Measurements from ENCODE around the gene CATSPERB. TPM values are rescaled to one million over a fixed set of nuclear protein-coding genes. Genes with fewer than 3 reads are reported as not detected.

CATSPERB gene
- total and polyA plus RNA-seq, 2 donors (not counting 1 experiment from before 2014, with no cell fraction given): not detected

GRCh38 chr14:91731018-91731417 is 868 bp downstream of the CATSPERB start:
- H3K79me2 ChIP-seq (ENCODE audit: control insufficient read depth, insufficient read depth, low read length): no peaks in the 10 kb centered on the region
- H3K9me3 ChIP-seq (ENCODE audit: control insufficient read depth, insufficient read depth, low read depth, low read length): no peaks in the 10 kb centered on the region
- no peaks in the 10 kb centered on the region for H3K27me3 ChIP-seq (ENCODE audit: control insufficient read depth, insufficient read depth, low read length)
- H4K20me1 ChIP-seq (ENCODE audit: control insufficient read depth, extremely low read depth, insufficient read depth, low read length): no peaks in the 10 kb centered on the region
- H3K36me3 ChIP-seq (ENCODE audit: control insufficient read depth, insufficient read depth, low read length): no peaks in the 10 kb centered on the region
- H3K4me2 ChIP-seq (ENCODE audit: extremely low read depth, insufficient read depth, low read length): no peak overlapping the region
- no peak overlapping the region for H3K9ac ChIP-seq (ENCODE audit: insufficient read depth, low read length)
- H3K4me3 ChIP-seq (replicated peaks in 1 of 4; ENCODE audit: control extremely low read depth in 1 of 4, insufficient read depth in 1 of 4, low read depth in 3 of 4, low read length in 4 of 4): no peak overlapping the region
- no peak overlapping the region for H3K27ac ChIP-seq (ENCODE audit: insufficient read depth, low read length)
- DNase-seq (ENCODE audit: low read depth in 2 of 2): no peak
- H3K4me1 ChIP-seq (ENCODE audit: control insufficient read depth, extremely low read depth, insufficient read depth, low read length): no peaks in the 10 kb centered on the region
- no peak overlapping the region for H2AFZ ChIP-seq (ENCODE audit: low read length)
- TF ChIP-seq EZH2 (IDR thresholded peaks at IDR 0.05; ENCODE audit: low read length, missing control alignments) (no peak), CTCF (conservative IDR thresholded peaks at IDR 0.05 in 1 of 2, IDR thresholded peaks at IDR 0.05 in 1 of 2; ENCODE audit: low read depth in 1 of 2, low read length in 2 of 2) (no peak)

GRCh38 chr14:91729756-91730155 is 2.1 kb downstream of the CATSPERB start:
- Histone ChIP-seq H3K4me2 (ENCODE audit: extremely low read depth, insufficient read depth, low read length) (no peak overlapping the region), H4K20me1 (ENCODE audit: control insufficient read depth, extremely low read depth, insufficient read depth, low read length) (no peaks in the 10 kb centered on the region), H3K36me3 (ENCODE audit: control insufficient read depth, insufficient read depth, low read length) (no peaks in the 10 kb centered on the region), H2AFZ (ENCODE audit: low read length) (no peak overlapping the region), H3K27me3 (ENCODE audit: control insufficient read depth, insufficient read depth, low read length) (no peaks in the 10 kb centered on the region), H3K4me1 (ENCODE audit: control insufficient read depth, extremely low read depth, insufficient read depth, low read length) (no peaks in the 10 kb centered on the region), H3K4me3 (replicated peaks in 1 of 4; ENCODE audit: control extremely low read depth in 1 of 4, insufficient read depth in 1 of 4, low read depth in 3 of 4, low read length in 4 of 4) (no peak overlapping the region), H3K79me2 (ENCODE audit: control insufficient read depth, insufficient read depth, low read length) (no peaks in the 10 kb centered on the region), H3K9ac (ENCODE audit: insufficient read depth, low read length) (no peak overlapping the region), H3K27ac (ENCODE audit: insufficient read depth, low read length) (no peak overlapping the region), H3K9me3 (ENCODE audit: control insufficient read depth, insufficient read depth, low read depth, low read length) (no peaks in the 10 kb centered on the region)
- no peak for DNase-seq (ENCODE audit: low read depth in 2 of 2)
- TF ChIP-seq CTCF (conservative IDR thresholded peaks at IDR 0.05 in 1 of 2, IDR thresholded peaks at IDR 0.05 in 1 of 2; ENCODE audit: low read depth in 1 of 2, low read length in 2 of 2): no peak
- no peak for TF ChIP-seq EZH2 (IDR thresholded peaks at IDR 0.05; ENCODE audit: low read length, missing control alignments)

GRCh38 chr14:91728616-91729183 is 3.2 kb downstream of the CATSPERB start:
- Histone ChIP-seq H3K9me3 (ENCODE audit: control insufficient read depth, insufficient read depth, low read depth, low read length) (no peaks in the 10 kb centered on the region), H4K20me1 (ENCODE audit: control insufficient read depth, extremely low read depth, insufficient read depth, low read length) (no peaks in the 10 kb centered on the region), H3K36me3 (ENCODE audit: control insufficient read depth, insufficient read depth, low read length) (no peaks in the 10 kb centered on the region), H3K4me2 (ENCODE audit: extremely low read depth, insufficient read depth, low read length) (no peak overlapping the region), H3K27me3 (ENCODE audit: control insufficient read depth, insufficient read depth, low read length) (no peaks in the 10 kb centered on the region), H3K4me1 (ENCODE audit: control insufficient read depth, extremely low read depth, insufficient read depth, low read length) (no peaks in the 10 kb centered on the region), H3K4me3 (replicated peaks in 1 of 4; ENCODE audit: control extremely low read depth in 1 of 4, insufficient read depth in 1 of 4, low read depth in 3 of 4, low read length in 4 of 4) (no peak overlapping the region), H3K27ac (ENCODE audit: insufficient read depth, low read length) (no peak overlapping the region), H3K79me2 (ENCODE audit: control insufficient read depth, insufficient read depth, low read length) (no peaks in the 10 kb centered on the region), H2AFZ (ENCODE audit: low read length) (no peak overlapping the region), H3K9ac (ENCODE audit: insufficient read depth, low read length) (no peak overlapping the region)
- peak in 1 of 2 donors; percentile 3 for DNase-seq (ENCODE audit: low read depth in 2 of 2)
- TF ChIP-seq CTCF (conservative IDR thresholded peaks at IDR 0.05 in 1 of 2, IDR thresholded peaks at IDR 0.05 in 1 of 2; ENCODE audit: low read depth in 1 of 2, low read length in 2 of 2) (no peak), EZH2 (IDR thresholded peaks at IDR 0.05; ENCODE audit: low read length, missing control alignments) (no peak)
